Measurements from ENCODE around the gene CFAP70.

The CFAP70 gene

DNA sequence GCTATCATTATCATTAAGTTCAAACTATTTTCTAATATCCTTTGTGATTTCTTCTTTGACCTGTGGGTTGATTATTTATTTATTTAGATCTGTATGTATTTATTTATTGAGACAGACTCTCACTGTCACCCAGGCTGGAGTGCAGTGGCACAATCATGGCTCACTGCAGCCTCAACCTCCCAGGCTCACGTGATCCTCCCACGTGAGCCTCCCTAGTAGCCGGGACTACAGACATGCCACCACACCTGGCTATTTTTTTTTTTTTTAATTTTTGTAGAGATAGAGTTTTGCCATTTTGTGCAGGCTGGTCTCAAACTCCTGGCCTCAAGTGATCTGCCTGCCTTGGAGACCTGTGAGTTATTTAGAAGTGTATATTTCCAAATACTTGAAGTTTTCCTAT lies 77.6 kb downstream of the CFAP70 start:
- H3K4me1 ChIP-seq, result no peaks in the 10 kb centered on the region
- TF ChIP-seq, protein P1, sequence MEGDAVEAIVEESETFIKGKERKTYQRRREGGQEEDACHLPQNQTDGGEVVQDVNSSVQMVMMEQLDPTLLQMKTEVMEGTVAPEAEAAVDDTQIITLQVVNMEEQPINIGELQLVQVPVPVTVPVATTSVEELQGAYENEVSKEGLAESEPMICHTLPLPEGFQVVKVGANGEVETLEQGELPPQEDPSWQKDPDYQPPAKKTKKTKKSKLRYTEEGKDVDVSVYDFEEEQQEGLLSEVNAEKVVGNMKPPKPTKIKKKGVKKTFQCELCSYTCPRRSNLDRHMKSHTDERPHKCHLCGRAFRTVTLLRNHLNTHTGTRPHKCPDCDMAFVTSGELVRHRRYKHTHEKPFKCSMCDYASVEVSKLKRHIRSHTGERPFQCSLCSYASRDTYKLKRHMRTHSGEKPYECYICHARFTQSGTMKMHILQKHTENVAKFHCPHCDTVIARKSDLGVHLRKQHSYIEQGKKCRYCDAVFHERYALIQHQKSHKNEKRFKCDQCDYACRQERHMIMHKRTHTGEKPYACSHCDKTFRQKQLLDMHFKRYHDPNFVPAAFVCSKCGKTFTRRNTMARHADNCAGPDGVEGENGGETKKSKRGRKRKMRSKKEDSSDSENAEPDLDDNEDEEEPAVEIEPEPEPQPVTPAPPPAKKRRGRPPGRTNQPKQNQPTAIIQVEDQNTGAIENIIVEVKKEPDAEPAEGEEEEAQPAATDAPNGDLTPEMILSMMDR (IDR thresholded peaks at IDR 0.05), result no peak
- H2AFZ ChIP-seq, result no peak overlapping the region
- no peaks in the 10 kb centered on the region for H3K79me2 ChIP-seq
- H3K36me3 ChIP-seq (ENCODE audit: control insufficient read depth, insufficient read depth, low read length), result no peaks in the 10 kb centered on the region
- no peak overlapping the region for H3K4me3 ChIP-seq (ENCODE audit: low read depth, low read length)
- no peak overlapping the region for H3K9ac ChIP-seq
- H3K27ac ChIP-seq, result no peak overlapping the region
- no peaks in the 10 kb centered on the region for H3K9me3 ChIP-seq (ENCODE audit: control insufficient read depth, low read length)
- H3K4me2 ChIP-seq (ENCODE audit: low read length), result no peak overlapping the region
- no peaks in the 10 kb centered on the region for H3K27me3 ChIP-seq (ENCODE audit: control insufficient read depth, insufficient read depth, low read length)

DNA sequence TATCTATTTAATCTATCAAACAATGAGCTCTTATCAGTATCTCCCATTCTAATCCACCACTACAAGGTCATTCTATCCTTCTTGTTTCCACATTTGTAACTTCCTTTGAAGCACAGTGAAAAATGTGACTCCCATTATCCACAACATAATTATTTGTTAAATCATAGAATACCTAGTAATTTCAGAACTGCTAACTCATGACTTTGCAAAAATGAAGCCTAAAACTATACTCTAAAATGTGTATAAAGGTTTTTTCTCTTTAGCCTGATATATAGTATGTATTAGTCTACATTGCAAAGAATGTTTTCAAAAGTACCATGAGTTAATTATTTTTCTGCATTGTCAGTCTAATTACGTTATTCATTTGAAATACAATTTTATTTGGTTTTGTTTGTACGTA lies 94.2 kb downstream of the CFAP70 start:
- no peak overlapping the region for H3K27ac ChIP-seq
- no peaks in the 10 kb centered on the region for H3K36me3 ChIP-seq (ENCODE audit: control insufficient read depth, insufficient read depth, low read length)
- TF ChIP-seq, protein P1 (IDR thresholded peaks at IDR 0.05), result no peak
- no peaks in the 10 kb centered on the region for H3K79me2 ChIP-seq
- no peak overlapping the region for H2AFZ ChIP-seq
- no peaks in the 10 kb centered on the region for H3K4me1 ChIP-seq
- no peaks in the 10 kb centered on the region for H3K9me3 ChIP-seq (ENCODE audit: control insufficient read depth, low read length)
- no peak overlapping the region for H3K4me3 ChIP-seq (ENCODE audit: low read depth, low read length)
- H3K27me3 ChIP-seq (ENCODE audit: control insufficient read depth, insufficient read depth, low read length), result no peaks in the 10 kb centered on the region
- no peak overlapping the region for H3K4me2 ChIP-seq (ENCODE audit: low read length)
- no peak overlapping the region for H3K9ac ChIP-seq

DNA sequence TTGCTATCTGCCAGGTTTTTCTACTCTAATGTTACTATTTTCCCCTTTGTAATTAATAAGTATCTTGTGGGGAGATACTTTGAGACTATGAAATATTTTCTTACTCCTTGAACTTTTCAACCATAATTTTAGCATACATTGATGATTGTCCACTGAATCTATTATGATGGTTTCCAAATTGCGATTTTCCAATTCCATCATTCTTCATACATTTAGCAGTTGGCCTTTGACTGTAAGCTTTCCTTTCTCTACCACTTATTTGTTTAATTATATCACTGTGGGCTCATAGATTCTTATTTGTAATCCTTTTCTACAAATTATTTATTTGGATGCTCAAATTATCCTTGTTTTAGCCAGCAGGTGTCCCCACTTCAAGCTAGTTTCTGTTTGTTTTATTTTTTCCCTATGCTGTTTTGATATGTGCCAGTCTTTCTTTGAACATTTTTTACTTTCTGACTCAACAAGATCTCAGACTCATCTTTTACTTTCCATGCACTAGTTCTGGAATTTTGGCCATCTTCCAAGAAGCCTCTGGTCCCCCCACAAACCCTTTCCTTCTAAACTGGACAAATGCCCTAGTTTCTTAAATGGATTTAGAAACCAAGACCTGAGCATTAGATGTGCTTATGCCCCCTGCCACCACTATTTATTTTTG lies 94.8 kb downstream of the CFAP70 start:
- H3K9me3 ChIP-seq (ENCODE audit: control insufficient read depth, low read length), result no peaks in the 10 kb centered on the region
- H3K27ac ChIP-seq, result no peak overlapping the region
- H3K4me1 ChIP-seq, result no peaks in the 10 kb centered on the region
- no peaks in the 10 kb centered on the region for H3K36me3 ChIP-seq (ENCODE audit: control insufficient read depth, insufficient read depth, low read length)
- H2AFZ ChIP-seq, result no peak overlapping the region
- no peak overlapping the region for H3K9ac ChIP-seq
- H3K4me3 ChIP-seq (ENCODE audit: low read depth, low read length), result no peak overlapping the region
- TF ChIP-seq, protein P1 (IDR thresholded peaks at IDR 0.05), result peak; percentile 32
- H3K79me2 ChIP-seq, result no peaks in the 10 kb centered on the region
- H3K4me2 ChIP-seq (ENCODE audit: low read length), result no peak overlapping the region
- H3K27me3 ChIP-seq (ENCODE audit: control insufficient read depth, insufficient read depth, low read length), result no peaks in the 10 kb centered on the region

DNA sequence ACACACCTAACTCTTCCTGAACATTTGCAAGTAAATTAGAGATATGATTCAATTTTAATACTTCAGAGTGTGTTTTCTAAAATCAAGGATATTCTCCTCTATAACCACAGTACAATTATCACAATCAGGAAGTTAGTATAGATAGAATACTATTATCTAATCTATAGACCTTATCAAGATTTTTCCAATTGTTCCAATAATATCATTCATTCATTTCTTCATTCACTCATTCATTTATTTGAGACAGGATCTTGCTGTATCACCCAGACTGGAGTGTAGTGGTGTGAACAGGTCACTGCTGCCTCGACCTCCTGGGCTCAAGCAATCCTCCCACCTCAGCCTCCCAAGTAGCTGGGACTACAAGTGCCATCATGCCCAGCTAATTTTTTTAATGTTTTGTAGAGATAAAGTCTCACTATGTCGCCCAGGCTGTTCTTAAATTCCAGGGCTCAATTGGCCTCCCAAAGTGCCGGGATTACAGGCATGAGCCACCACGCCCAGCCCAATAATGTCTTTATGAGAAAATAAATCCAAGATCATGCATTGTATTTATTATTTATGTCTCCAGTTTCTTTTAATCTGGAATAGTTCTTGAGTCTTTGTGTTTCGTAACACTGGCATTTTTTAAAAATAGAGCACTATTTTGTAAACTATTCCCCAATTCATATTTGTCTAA lies 95.6 kb downstream of the CFAP70 start:
- no peak overlapping the region for H3K9ac ChIP-seq
- H2AFZ ChIP-seq, result no peak overlapping the region
- no peaks in the 10 kb centered on the region for H3K9me3 ChIP-seq (ENCODE audit: control insufficient read depth, low read length)
- H3K27me3 ChIP-seq (ENCODE audit: control insufficient read depth, insufficient read depth, low read length), result no peaks in the 10 kb centered on the region
- no peaks in the 10 kb centered on the region for H3K36me3 ChIP-seq (ENCODE audit: control insufficient read depth, insufficient read depth, low read length)
- TF ChIP-seq, protein P1 (IDR thresholded peaks at IDR 0.05), result no peak
- H3K4me3 ChIP-seq (ENCODE audit: low read depth, low read length), result no peak overlapping the region
- H3K79me2 ChIP-seq, result no peaks in the 10 kb centered on the region
- H3K4me2 ChIP-seq (ENCODE audit: low read length), result no peak overlapping the region
- H3K4me1 ChIP-seq, result no peaks in the 10 kb centered on the region
- no peak overlapping the region for H3K27ac ChIP-seq
